HCT116 (cell line): ENCODE results near the gene CCDC57. TPM values are rescaled to one million over a fixed set of nuclear protein-coding genes. Genes with fewer than 3 reads are reported as not detected.

ENCODE experiments used
- ATAC-seq: fragments of 200-7000 bp; cut with Tn5 transposase; 2 replicates; pipeline ENCODE4 v1.9.1; 2020; ENCODE audit warnings: mild to moderate bottlenecking, moderate library complexity
- BruUV-seq: library from RNA; stranded (reverse); fragments of 400-500 nt; replicated peaks from 2 replicates; lab custom pipeline; 2021; lab: Mats Ljungman, UMichigan
- CTCF ChIA-PET: fragments of 300-600 bp; sonication (Branson Sonifier 250); formaldehyde crosslinking; loops from one replicate; lab custom pipeline; 2021; ENCODE audit warnings: antibody characterized with exemption; lab: Charles Lee
- POLR2A ChIA-PET: fragments of 300-600, 350-600 bp; sonication (Branson Sonifier 250); formaldehyde crosslinking; loops from one replicate; lab custom pipeline; 2021; ENCODE audit warnings: antibody characterized with exemption; lab: Charles Lee
- RAD21 ChIA-PET, 2 experiments: fragments of 300-600 bp; sonication (Branson Sonifier 250); formaldehyde crosslinking; loops; one replicate each; lab custom pipeline; 2023; ENCODE audit warnings: low total read pairs in 2 of 2; ENCODE audit not compliant: uncharacterized antibody in 2 of 2, unreplicated experiment in 2 of 2, low non-redundant PET in 1 of 2; lab: Charles Lee
- DNase-seq: peaks from one replicate; pipeline ENCODE4 v3.0.0-alpha.2; 2010; ENCODE audit warnings: low read depth, low spot score
- H2AFZ ChIP-seq: fragments of 200-600 bp; shearing (Covaris generic), sonication (generic); 2 replicates; pipeline ENCODE4 v1.6.1; 2017; ENCODE audit warnings: low read depth, mixed run types, mixed read lengths, antibody characterized with exemption, low read length; ENCODE audit not compliant: poor library complexity, severe bottlenecking
- H3K27ac ChIP-seq: 2 replicates; pipeline ENCODE4 v1.5.1; 2012; ENCODE audit warnings: low read depth, low read length
- H3K27me3 ChIP-seq: fragments of 200-600 bp; sonication (generic); 2 replicates; pipeline ENCODE4 v1.6.1; 2016; ENCODE audit warnings: mixed run types, low read length, mixed read lengths; ENCODE audit not compliant: insufficient read depth
- H3K36me3 ChIP-seq, 2 experiments: fragments of 200-500 bp in 1 of 2; fragments of 200-600 bp in 1 of 2; sonication (Bioruptor generic) in 1 of 2; sonication (generic) in 1 of 2; 2 replicates each; pipeline versions ENCODE4 v1.5.1 to v1.6.1; 2014 to 2016; ENCODE audit warnings: low read length in 2 of 2, inconsistent platforms in 1 of 2, mixed read lengths in 1 of 2, mixed run types in 1 of 2; ENCODE audit not compliant: insufficient read depth in 2 of 2, control insufficient read depth in 1 of 2
- H3K4me1 ChIP-seq, 2 experiments: fragments of 200-600 bp in 1 of 2; sonication (generic) in 1 of 2; 2 replicates each; pipeline versions ENCODE4 v1.5.1 to v1.6.1; 2012 to 2017; ENCODE audit warnings: low read length in 2 of 2, inconsistent platforms in 1 of 2, mild to moderate bottlenecking in 1 of 2, mixed read lengths in 1 of 2, mixed run types in 1 of 2, moderate library complexity in 1 of 2; ENCODE audit not compliant: insufficient read depth in 2 of 2, control insufficient read depth in 1 of 2
- H3K4me2 ChIP-seq: fragments of 200-600 bp; sonication (generic); 2 replicates; pipeline ENCODE4 v1.6.1; 2017; ENCODE audit warnings: mixed run types, low read length, mixed read lengths
- H3K4me3 ChIP-seq, 2 experiments: fragments of 200-600 bp in 1 of 2; sonication (generic) in 1 of 2; replicated peaks in 1 of 2; 2 replicates each; pipeline ENCODE4 v1.5.1; 2011 to 2016; ENCODE audit warnings: low read length in 2 of 2, control low read depth in 1 of 2, low read depth in 1 of 2, mild to moderate bottlenecking in 1 of 2, mixed read lengths in 1 of 2, mixed run types in 1 of 2
- H3K79me2 ChIP-seq: fragments of 200-600 bp; sonication (generic); 2 replicates; pipeline ENCODE4 v1.6.1; 2017; ENCODE audit warnings: mild to moderate bottlenecking, mixed run types, low read length, moderate library complexity, mixed read lengths; ENCODE audit not compliant: insufficient read depth
- H3K9ac ChIP-seq: fragments of 200-600 bp; sonication (generic); 2 replicates; pipeline ENCODE4 v1.6.1; 2016; ENCODE audit warnings: low read length, mixed read lengths
- H3K9me2 ChIP-seq: fragments of 200-600 bp; sonication (generic), shearing (Covaris generic); 2 replicates; pipeline ENCODE4 v1.6.1; 2017; ENCODE audit warnings: mixed run types, mild to moderate bottlenecking, moderate library complexity; ENCODE audit not compliant: insufficient read depth
- H3K9me3 ChIP-seq, 2 experiments: fragments of 200-500 bp in 1 of 2; fragments of 200-600 bp in 1 of 2; sonication (Bioruptor generic) in 1 of 2; sonication (generic) in 1 of 2; 2 replicates each; pipeline ENCODE4 v1.6.1; 2014 to 2017; ENCODE audit warnings: low read length in 2 of 2, mixed read lengths in 2 of 2, inconsistent platforms in 1 of 2, low read depth in 1 of 2, mild to moderate bottlenecking in 1 of 2, mixed run types in 1 of 2, moderate library complexity in 1 of 2; ENCODE audit not compliant: control insufficient read depth in 1 of 2, insufficient read depth in 1 of 2
- H4K20me1 ChIP-seq: fragments of 200-600 bp; sonication (generic), shearing (Covaris generic); 2 replicates; pipeline ENCODE4 v1.6.1; 2017; ENCODE audit warnings: mixed run types, mild to moderate bottlenecking, moderate library complexity; ENCODE audit not compliant: insufficient read depth
- CEBPB ChIP-seq: IDR thresholded peaks from 2 replicates; pipeline ENCODE4 v1.6.1; 2012; ENCODE audit warnings: low read depth
- TCF7L2 ChIP-seq: IDR thresholded peaks from 2 replicates; pipeline ENCODE4 v1.7.0; 2011; ENCODE audit warnings: borderline replicate concordance, inconsistent platforms; ENCODE audit not compliant: insufficient read depth, insufficient read length; ENCODE audit errors: extremely low read depth
- YY1 ChIP-seq: IDR thresholded peaks from 2 replicates; pipeline ENCODE4 v1.6.1; 2011; ENCODE audit warnings: low read length, low read depth, moderate library complexity, mild to moderate bottlenecking; ENCODE audit not compliant: insufficient replicate concordance; ENCODE audit errors: extremely low read depth
- intact Hi-C: fragments of 100-400 bp; cut with micrococcal nuclease; formaldehyde crosslinking; loops from 2 replicates; pipeline ENCODE4 v1.10.0; 2022
- total RNA-seq: library from RNA; stranded (reverse); gene quantifications from one replicate; pipeline ENCODE4 v1.2.1, GENCODE V29; 2021; ENCODE audit not compliant: unreplicated experiment
- TF ChIP-seq, protein P1 (sequence below): IDR thresholded peaks from 2 replicates; pipeline ENCODE4 v1.6.1; 2012; ENCODE audit warnings: low read depth
- TF ChIP-seq, protein P2 (sequence below): IDR thresholded peaks from 2 replicates; pipeline ENCODE4 v1.6.1; 2012
- TF ChIP-seq, protein P3 (sequence below): IDR thresholded peaks from 2 replicates; pipeline ENCODE4 v1.6.1; 2011; ENCODE audit warnings: mild to moderate bottlenecking, low read length, moderate library complexity; ENCODE audit not compliant: insufficient replicate concordance; ENCODE audit errors: extremely low read depth

The CCDC57 gene
- total RNA-seq, 1 experiment from 2014 or later, result 143 TPM

DNA sequence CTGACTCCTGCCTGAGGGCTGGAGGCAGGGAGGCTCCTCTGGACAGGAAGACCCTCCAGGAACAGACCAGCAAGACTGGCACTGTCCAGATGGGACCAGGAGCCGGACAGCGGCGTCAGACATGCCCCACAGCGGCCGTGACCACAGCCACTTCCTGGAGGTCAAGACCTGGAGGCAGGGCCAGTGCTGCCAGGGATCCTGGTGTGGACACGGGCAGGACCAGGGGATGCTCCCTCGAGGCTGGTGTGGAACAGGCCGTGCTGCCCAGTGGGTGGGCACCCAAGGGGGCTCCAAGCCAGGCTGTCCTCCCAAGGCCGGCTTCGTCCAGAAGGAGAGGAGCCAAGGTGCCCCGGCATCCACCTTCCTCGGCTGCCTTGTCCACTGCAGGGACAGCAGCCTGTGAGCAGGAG, 4.5 kb upstream of the CCDC57 start:
- Histone ChIP-seq H3K27ac (peak overlapping the region; percentile 98), H3K27me3 (no peaks in the 10 kb centered on the region), H2AFZ (no peak overlapping the region), H4K20me1 (no peaks in the 10 kb centered on the region), H3K9ac (peak overlapping the region; percentile 68), H3K4me2 (peak overlapping the region; percentile 99), H3K9me3 (no peaks in the 10 kb centered on the region), H3K9me2 (no peaks in the 10 kb centered on the region), H3K4me1 (peaks cover 43 to 76% of the 10 kb centered on the region in 2 experiments), H3K4me3 (peak overlapping the region; percentile 29 to 46), H3K79me2 (peaks cover 3% of the 10 kb centered on the region; the same call in 1 of the 2 replicates), H3K36me3 (no peaks in the 10 kb centered on the region)
- ChIA-PET RAD21 (interaction anchor here in 1 of 2 experiments (1.5 kb wide), 1 partner anchor 12 kb away, joined by 6 read pairs; the partner anchor contains the start of gene SLC16A3), CTCF (no interaction called here), POLR2A (interaction anchor here (4.2 kb wide), 1 partner anchor 12 kb away, joined by 31 read pairs; the partner anchor contains the start of gene SLC16A3)
- DNase-seq (no peak), ATAC-seq (peak; percentile 4)
- TF ChIP-seq, protein P1, sequence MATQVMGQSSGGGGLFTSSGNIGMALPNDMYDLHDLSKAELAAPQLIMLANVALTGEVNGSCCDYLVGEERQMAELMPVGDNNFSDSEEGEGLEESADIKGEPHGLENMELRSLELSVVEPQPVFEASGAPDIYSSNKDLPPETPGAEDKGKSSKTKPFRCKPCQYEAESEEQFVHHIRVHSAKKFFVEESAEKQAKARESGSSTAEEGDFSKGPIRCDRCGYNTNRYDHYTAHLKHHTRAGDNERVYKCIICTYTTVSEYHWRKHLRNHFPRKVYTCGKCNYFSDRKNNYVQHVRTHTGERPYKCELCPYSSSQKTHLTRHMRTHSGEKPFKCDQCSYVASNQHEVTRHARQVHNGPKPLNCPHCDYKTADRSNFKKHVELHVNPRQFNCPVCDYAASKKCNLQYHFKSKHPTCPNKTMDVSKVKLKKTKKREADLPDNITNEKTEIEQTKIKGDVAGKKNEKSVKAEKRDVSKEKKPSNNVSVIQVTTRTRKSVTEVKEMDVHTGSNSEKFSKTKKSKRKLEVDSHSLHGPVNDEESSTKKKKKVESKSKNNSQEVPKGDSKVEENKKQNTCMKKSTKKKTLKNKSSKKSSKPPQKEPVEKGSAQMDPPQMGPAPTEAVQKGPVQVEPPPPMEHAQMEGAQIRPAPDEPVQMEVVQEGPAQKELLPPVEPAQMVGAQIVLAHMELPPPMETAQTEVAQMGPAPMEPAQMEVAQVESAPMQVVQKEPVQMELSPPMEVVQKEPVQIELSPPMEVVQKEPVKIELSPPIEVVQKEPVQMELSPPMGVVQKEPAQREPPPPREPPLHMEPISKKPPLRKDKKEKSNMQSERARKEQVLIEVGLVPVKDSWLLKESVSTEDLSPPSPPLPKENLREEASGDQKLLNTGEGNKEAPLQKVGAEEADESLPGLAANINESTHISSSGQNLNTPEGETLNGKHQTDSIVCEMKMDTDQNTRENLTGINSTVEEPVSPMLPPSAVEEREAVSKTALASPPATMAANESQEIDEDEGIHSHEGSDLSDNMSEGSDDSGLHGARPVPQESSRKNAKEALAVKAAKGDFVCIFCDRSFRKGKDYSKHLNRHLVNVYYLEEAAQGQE, result no peak
- TF ChIP-seq, protein P2, sequence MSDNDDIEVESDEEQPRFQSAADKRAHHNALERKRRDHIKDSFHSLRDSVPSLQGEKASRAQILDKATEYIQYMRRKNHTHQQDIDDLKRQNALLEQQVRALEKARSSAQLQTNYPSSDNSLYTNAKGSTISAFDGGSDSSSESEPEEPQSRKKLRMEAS, result no peak
- TF ChIP-seq, protein P3, sequence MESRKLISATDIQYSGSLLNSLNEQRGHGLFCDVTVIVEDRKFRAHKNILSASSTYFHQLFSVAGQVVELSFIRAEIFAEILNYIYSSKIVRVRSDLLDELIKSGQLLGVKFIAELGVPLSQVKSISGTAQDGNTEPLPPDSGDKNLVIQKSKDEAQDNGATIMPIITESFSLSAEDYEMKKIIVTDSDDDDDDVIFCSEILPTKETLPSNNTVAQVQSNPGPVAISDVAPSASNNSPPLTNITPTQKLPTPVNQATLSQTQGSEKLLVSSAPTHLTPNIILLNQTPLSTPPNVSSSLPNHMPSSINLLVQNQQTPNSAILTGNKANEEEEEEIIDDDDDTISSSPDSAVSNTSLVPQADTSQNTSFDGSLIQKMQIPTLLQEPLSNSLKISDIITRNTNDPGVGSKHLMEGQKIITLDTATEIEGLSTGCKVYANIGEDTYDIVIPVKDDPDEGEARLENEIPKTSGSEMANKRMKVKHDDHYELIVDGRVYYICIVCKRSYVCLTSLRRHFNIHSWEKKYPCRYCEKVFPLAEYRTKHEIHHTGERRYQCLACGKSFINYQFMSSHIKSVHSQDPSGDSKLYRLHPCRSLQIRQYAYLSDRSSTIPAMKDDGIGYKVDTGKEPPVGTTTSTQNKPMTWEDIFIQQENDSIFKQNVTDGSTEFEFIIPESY, result no peak
- TF ChIP-seq TCF7L2 (no peak), CEBPB (no peak), YY1 (no peak)
- TSS peak; percentile 62 for BruUV-seq
- intact Hi-C loops, result no loop called here
